SU-DHL-6 (cell line): ENCODE results near the gene HPSE.

Experiments used
- CTCF ChIP-seq: fragments of 200-600 bp; sonication (generic); IDR thresholded peaks from one replicate; pipeline ENCODE4 v1.5.1; 2017; ENCODE audit warnings: antibody characterized with exemption, mild to moderate bottlenecking, low read length, moderate library complexity; ENCODE audit not compliant: insufficient read depth, poor library complexity, severe bottlenecking
- EZH2phosphoT487 ChIP-seq: fragments of 200-600 bp; sonication (generic), shearing (Covaris generic); conservative IDR thresholded peaks from 2 replicates; pipeline ENCODE4 v1.6.1; 2018; ENCODE audit warnings: mild to moderate bottlenecking, antibody characterized with exemption, low read length, moderate library complexity, mixed read lengths

- TF ChIP-seq CTCF (no peak), EZH2phosphoT487 (no peak)
Observed at GRCh38 chr4:83285055-83285407, 49.6 kb downstream of the HPSE start.
